Neuronal stem cell (in vitro differentiated cells): Measurements from ENCODE around the gene FGF4.

Experiments
- DNase-seq: peaks from one replicate; pipeline ENCODE4 v3.0.0-alpha.2; 2013; ENCODE audit warnings: low spot score
- H2AFZ ChIP-seq: one replicate; pipeline ENCODE4 v1.6.1; 2013; ENCODE audit warnings: mild to moderate bottlenecking, low read length, inconsistent platforms
- H2AK5ac ChIP-seq: 2 replicates; pipeline ENCODE4 v1.6.1; 2013; ENCODE audit warnings: low read depth, mild to moderate bottlenecking, inconsistent platforms, low read length, moderate library complexity, mixed read lengths
- H2BK120ac ChIP-seq: 2 replicates; pipeline ENCODE4 v1.6.1; 2013; ENCODE audit warnings: low read depth, mild to moderate bottlenecking, inconsistent platforms, low read length, moderate library complexity, mixed read lengths
- H2BK12ac ChIP-seq: one replicate; pipeline ENCODE4 v1.6.1; 2013; ENCODE audit warnings: low read length, inconsistent platforms
- H2BK15ac ChIP-seq: 2 replicates; pipeline ENCODE4 v1.6.1; 2013; ENCODE audit warnings: mild to moderate bottlenecking, low read length, inconsistent platforms, mixed read lengths
- H2BK5ac ChIP-seq: one replicate; pipeline ENCODE4 v1.6.1; 2013; ENCODE audit warnings: inconsistent platforms, mild to moderate bottlenecking, low read length, moderate library complexity
- H3K14ac ChIP-seq: one replicate; pipeline ENCODE4 v1.6.1; 2013; ENCODE audit warnings: low read length, inconsistent platforms
- H3K18ac ChIP-seq: 2 replicates; pipeline ENCODE4 v1.6.1; 2013; ENCODE audit warnings: low read length, inconsistent platforms
- H3K23ac ChIP-seq: 2 replicates; pipeline ENCODE4 v1.6.1; 2013; ENCODE audit warnings: low read depth, mild to moderate bottlenecking, mixed read lengths, low read length, inconsistent platforms; ENCODE audit not compliant: poor library complexity
- H3K27ac ChIP-seq: replicated peaks from 3 replicates; pipeline ENCODE4 v1.5.1; 2013; ENCODE audit warnings: low read length, inconsistent platforms
- H3K27me3 ChIP-seq, 3 experiments: 2 replicates each; pipeline ENCODE4 v1.6.1; 2013; ENCODE audit warnings: low read length in 3 of 3, mild to moderate bottlenecking in 2 of 3, inconsistent platforms in 1 of 3, low read depth in 1 of 3, mixed read lengths in 1 of 3, moderate library complexity in 1 of 3; ENCODE audit not compliant: control insufficient read depth in 3 of 3, insufficient read depth in 3 of 3
- H3K36me3 ChIP-seq, 2 donors: replicated peaks in 1 of 2; 2 replicates each; pipeline ENCODE4 v1.6.1; 2013; ENCODE audit warnings: low read length in 2 of 2; ENCODE audit not compliant: control insufficient read depth in 2 of 2, insufficient read depth in 2 of 2
- H3K4ac ChIP-seq: 2 replicates; pipeline ENCODE4 v1.6.1; 2013; ENCODE audit warnings: inconsistent platforms, mild to moderate bottlenecking, low read length, moderate library complexity
- H3K4me1 ChIP-seq, 2 donors: 1 replicate in 1 of 2; 2 replicates in 1 of 2; pipeline ENCODE4 v1.6.1; 2013; ENCODE audit warnings: low read length in 2 of 2, low read depth in 1 of 2; ENCODE audit not compliant: control insufficient read depth in 2 of 2, insufficient read depth in 1 of 2
- H3K4me2 ChIP-seq: one replicate; pipeline ENCODE4 v1.6.1; 2013; ENCODE audit warnings: mild to moderate bottlenecking, low read length, inconsistent platforms; ENCODE audit not compliant: insufficient read depth, poor library complexity, severe bottlenecking
- H3K4me3 ChIP-seq, 2 donors: 2 replicates each; pipeline ENCODE4 v1.5.1; 2013; ENCODE audit warnings: low read length in 2 of 2, mild to moderate bottlenecking in 2 of 2, inconsistent platforms in 1 of 2, moderate library complexity in 1 of 2
- H3K79me1 ChIP-seq: one replicate; pipeline ENCODE4 v1.6.1; 2013; ENCODE audit warnings: low read depth, mild to moderate bottlenecking, inconsistent platforms, low read length, moderate library complexity
- H3K9ac ChIP-seq: one replicate; pipeline ENCODE4 v1.6.1; 2013; ENCODE audit warnings: mild to moderate bottlenecking, low read depth, low read length, inconsistent platforms; ENCODE audit not compliant: poor library complexity
- H3K9me3 ChIP-seq, 2 donors: replicated peaks in 1 of 2; 2 replicates each; pipeline versions ENCODE3 to v1.6.1; 2013; ENCODE audit warnings: low read length in 2 of 2, mild to moderate bottlenecking in 2 of 2, inconsistent platforms in 1 of 2, low read depth in 1 of 2, mixed read lengths in 1 of 2, moderate library complexity in 1 of 2; ENCODE audit not compliant: control insufficient read depth in 2 of 2, insufficient read depth in 1 of 2
- H4K8ac ChIP-seq: one replicate; pipeline ENCODE4 v1.6.1; 2013; ENCODE audit warnings: low read depth, mild to moderate bottlenecking, inconsistent platforms, low read length, moderate library complexity
- H4K91ac ChIP-seq: one replicate; pipeline ENCODE4 v1.6.1; 2013; ENCODE audit warnings: low read length, low read depth, mild to moderate bottlenecking, inconsistent platforms; ENCODE audit not compliant: poor library complexity
- WGBS, 2 donors: extraction: QIAGEN DNeasy Blood & Tissue Kit; methylation state at CpG; one replicate each; pipeline ENCODE4 v1.1.7; 2013; ENCODE audit warnings: missing lambda C conversion rate in 2 of 2, mixed read lengths in 1 of 2; ENCODE audit not compliant: insufficient read length in 2 of 2, insufficient replicate concordance in 1 of 2; ENCODE audit errors: extremely low coverage in 2 of 2; 5-methylcytosine and 5-hydroxymethylcytosine counted together

The FGF4 gene

GRCh38 chr11:69812256-69812655 lies 37.1 kb upstream of the FGF4 start:
- Histone ChIP-seq H2BK12ac (peak overlapping the region; percentile 89), H3K27me3 (peaks cover 11 to 32% (median 26%) of the 10 kb centered on the region in 3 experiments), H3K23ac (peak overlapping the region; percentile 14)

DNA sequence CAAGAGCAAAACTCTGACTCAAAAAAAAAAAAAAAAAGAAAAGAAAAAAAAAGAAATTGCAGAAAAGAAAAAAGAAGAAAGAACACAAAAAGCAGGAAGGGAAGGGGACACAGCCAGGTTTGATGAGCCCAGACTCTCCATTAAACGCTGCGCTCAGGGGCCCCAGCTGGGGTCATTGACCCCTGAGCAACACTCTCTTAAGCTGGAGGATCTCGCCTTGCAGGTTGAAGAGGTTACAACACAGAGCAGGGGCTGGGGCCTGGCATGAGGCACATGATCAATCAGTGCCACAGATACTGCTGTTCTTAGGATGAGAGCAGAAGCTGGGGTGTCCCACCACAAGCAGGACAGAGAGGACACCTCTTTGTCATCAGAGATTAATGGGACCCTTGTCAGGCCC lies 36.3 kb upstream of the FGF4 start:
- no peak for DNase-seq
- H3K36me3 ChIP-seq = no peaks in the 10 kb centered on the region
- H4K8ac ChIP-seq = no peak overlapping the region
- H3K18ac ChIP-seq = no peak overlapping the region
- H2BK15ac ChIP-seq = peak overlapping the region; percentile 3
- peaks cover 0 to 4% of the 10 kb centered on the region in 2 donors for H3K9me3 ChIP-seq
- H2BK120ac ChIP-seq = no peak overlapping the region
- no peak overlapping the region for H3K4me3 ChIP-seq
- no peak overlapping the region for H3K9ac ChIP-seq
- no peak overlapping the region for H2AK5ac ChIP-seq
- H2BK12ac ChIP-seq = no peak overlapping the region
- no peaks in the 10 kb centered on the region for H3K79me1 ChIP-seq
- no peak overlapping the region for H3K4me2 ChIP-seq
- H2BK5ac ChIP-seq = no peak overlapping the region
- no peak overlapping the region for H3K27ac ChIP-seq
- H4K91ac ChIP-seq = no peak overlapping the region
- peaks cover 21 to 31% of the 10 kb centered on the region in 2 donors for H3K4me1 ChIP-seq
- H2AFZ ChIP-seq = peak overlapping the region; percentile 0
- peaks cover 3 to 23% (median 17%) of the 10 kb centered on the region in 3 experiments for H3K27me3 ChIP-seq
- no CpG with 5 or more reads among the region's 3 CpGs for WGBS, 2 donors
- H3K23ac ChIP-seq = no peak overlapping the region
- H3K14ac ChIP-seq = no peak overlapping the region
- H3K4ac ChIP-seq = no peak overlapping the region

More at GRCh38 chr11:69812256-69812655, 37.1 kb upstream of the FGF4 start:
- Histone ChIP-seq H3K36me3 (no peaks in the 10 kb centered on the region), H3K4me2 (no peak overlapping the region), H3K14ac (peak overlapping the region; percentile 63), H4K8ac (no peak overlapping the region), H2AK5ac (peak overlapping the region; percentile 69), H3K4ac (no peak overlapping the region), H2BK5ac (no peak overlapping the region), H3K27ac (no peak overlapping the region), H3K4me1 (peaks cover 24 to 31% of the 10 kb centered on the region in 2 donors), H3K4me3 (no peak overlapping the region), H3K79me1 (no peaks in the 10 kb centered on the region), H4K91ac (no peak overlapping the region), H2BK15ac (peak overlapping the region; percentile 14), H3K9ac (no peak overlapping the region), H2AFZ (no peak overlapping the region), H2BK120ac (no peak overlapping the region), H3K18ac (peak overlapping the region; percentile 67), H3K9me3 (peaks cover 0 to 10% of the 10 kb centered on the region in 2 donors)
- no peak for DNase-seq
- no CpG with 5 or more reads among the region's 7 CpGs for WGBS, 2 donors

GRCh38 chr11:69810289-69811118 lies 35.4 kb upstream of the FGF4 start:
- no peak overlapping the region for H3K4ac ChIP-seq
- peak overlapping the region; percentile 3 for H2AFZ ChIP-seq
- H2AK5ac ChIP-seq = peak overlapping the region; percentile 99
- H3K27ac ChIP-seq = no peak overlapping the region
- H3K79me1 ChIP-seq = no peaks in the 10 kb centered on the region
- H3K4me2 ChIP-seq = no peak overlapping the region
- H3K4me1 ChIP-seq = peaks cover 21 to 31% of the 10 kb centered on the region in 2 donors
- H3K4me3 ChIP-seq = no peak overlapping the region
- peak overlapping the region; percentile 95 for H2BK12ac ChIP-seq
- H3K27me3 ChIP-seq = peaks cover 0 to 14% (median 8%) of the 10 kb centered on the region in 3 experiments
- H2BK15ac ChIP-seq = peak overlapping the region; percentile 87
- H2BK5ac ChIP-seq = peak overlapping the region; percentile 44
- H3K14ac ChIP-seq = no peak overlapping the region
- H3K36me3 ChIP-seq = no peaks in the 10 kb centered on the region
- H3K9me3 ChIP-seq = peaks cover 0 to 2% of the 10 kb centered on the region in 2 donors
- H3K23ac ChIP-seq = peak overlapping the region; percentile 82
- H4K91ac ChIP-seq = peak overlapping the region; percentile 66
- no CpG with 5 or more reads among the region's 39 CpGs for WGBS, 2 donors
- no peak overlapping the region for H4K8ac ChIP-seq
- no peak for DNase-seq
- H3K18ac ChIP-seq = peak overlapping the region; percentile 87
- H2BK120ac ChIP-seq = no peak overlapping the region
- peak overlapping the region; percentile 12 for H3K9ac ChIP-seq

DNA sequence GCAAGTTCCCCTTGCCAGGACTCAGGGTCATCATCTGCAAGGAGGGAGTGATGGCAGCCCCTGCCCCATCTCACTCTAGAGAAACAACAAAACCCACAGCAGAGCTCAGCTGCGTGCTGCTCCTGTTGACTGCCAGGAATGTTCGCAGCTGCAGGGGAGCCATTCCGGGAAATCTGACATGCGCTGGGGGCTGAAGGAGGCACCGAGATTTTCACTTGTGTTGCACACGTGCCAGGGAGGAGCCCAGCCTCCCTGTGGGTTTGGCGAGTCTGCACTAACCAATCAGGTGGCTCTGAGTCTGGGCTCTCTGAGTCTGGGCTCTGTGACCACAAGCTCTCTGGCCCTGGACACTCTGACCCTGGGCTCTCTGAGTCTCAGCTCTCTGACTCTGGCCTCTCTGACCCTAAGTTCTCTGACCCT lies 33.5 kb upstream of the FGF4 start:
- Histone ChIP-seq H2BK120ac (no peak overlapping the region), H3K9ac (no peak overlapping the region), H2BK12ac (no peak overlapping the region), H2AK5ac (peak overlapping the region; percentile 73), H3K4ac (no peak overlapping the region), H3K4me3 (no peak overlapping the region), H3K9me3 (no peaks in the 10 kb centered on the region), H3K36me3 (no peaks in the 10 kb centered on the region), H4K91ac (no peak overlapping the region), H2AFZ (peak overlapping the region; percentile 79), H3K27ac (no peak overlapping the region), H4K8ac (no peak overlapping the region), H3K14ac (no peak overlapping the region), H3K4me2 (no peak overlapping the region), H3K79me1 (no peaks in the 10 kb centered on the region), H3K18ac (peak overlapping the region; percentile 79), H3K27me3 (no peaks in the 10 kb centered on the region), H3K4me1 (peaks cover 21 to 31% of the 10 kb centered on the region in 2 donors), H2BK15ac (no peak overlapping the region), H2BK5ac (no peak overlapping the region), H3K23ac (no peak overlapping the region)
- DNase-seq = no peak
- no CpG with 5 or more reads among the region's 7 CpGs for WGBS, 2 donors
